H54 (cell line): ENCODE measurements around the gene SMAD1.
"Not testable (repeated sequence)": the region's sequence is repeated elsewhere in the genome, so short reads cannot be mapped to it uniquely, and the experiment has no call there.

Experiments used
- DNase-seq: peaks from one replicate; pipeline ENCODE4 v3.0.0; 2011; ENCODE audit warnings: low spot score, mixed read lengths; ENCODE audit not compliant: insufficient read length
- FAIRE-seq: peaks from 3 replicates; lab custom pipeline; 2011; peaks lifted over from hg19 to GRCh38; lab: Jason Lieb, UNC
- POLR2A ChIP-seq: IDR thresholded peaks from 2 replicates; pipeline ENCODE4 v1.6.1; 2011; ENCODE audit warnings: low read depth, mild to moderate bottlenecking, low read length

Gene SMAD1

GRCh38 chr4:145580906-145581305 lies 99.3 kb downstream of the SMAD1 start:
- TF ChIP-seq POLR2A, result no peak
- FAIRE-seq (no peak), DNase-seq (no peak)

GRCh38 chr4:145583191-145584055 lies 101.8 kb downstream of the SMAD1 start:
- FAIRE-seq, result no peak
- TF ChIP-seq POLR2A, result no peak
- no peak for DNase-seq

- FAIRE-seq, result no peak
- no peak for DNase-seq
- TF ChIP-seq POLR2A, result no peak
Measured at GRCh38 chr4:145587088-145587754, 105.6 kb downstream of the SMAD1 start.

- FAIRE-seq, DNase-seq: not testable (repeated sequence)
Measured at GRCh38 chr4:145589381-145589780, 107.7 kb downstream of the SMAD1 start.

- TF ChIP-seq POLR2A, result no peak
- FAIRE-seq (no peak), DNase-seq (no peak)
Measured at GRCh38 chr4:145589916-145590702, 108.5 kb downstream of the SMAD1 start.

GRCh38 chr4:145602129-145602760 lies 120.6 kb downstream of the SMAD1 start:
- FAIRE-seq, result no peak

GRCh38 chr4:145605941-145606340 lies 124.3 kb downstream of the SMAD1 start:
- no peak for TF ChIP-seq POLR2A
- DNase-seq, result no peak
- FAIRE-seq, result no peak

More at GRCh38 chr4:145602129-145602760, 120.6 kb downstream of the SMAD1 start:
- TF ChIP-seq POLR2A, result no peak
- DNase-seq, result no peak
